HG03066 (cell line): Measurements from ENCODE around the gene SLC35E1.

ENCODE experiments used
- ATAC-seq: cut with Tn5 transposase; IDR thresholded peaks from one replicate; pipeline ENCODE4 v1.9.1; 2021; ENCODE audit warnings: low read depth; ENCODE audit not compliant: unreplicated experiment

Gene SLC35E1

GRCh38 chr19:16584248-16585093, 12.3 kb upstream of the SLC35E1 start:
- ATAC-seq, result peak; percentile 52

- no peak for ATAC-seq
Measured at GRCh38 chr19:16582486-16583261, 10.5 kb upstream of the SLC35E1 start.

DNA sequence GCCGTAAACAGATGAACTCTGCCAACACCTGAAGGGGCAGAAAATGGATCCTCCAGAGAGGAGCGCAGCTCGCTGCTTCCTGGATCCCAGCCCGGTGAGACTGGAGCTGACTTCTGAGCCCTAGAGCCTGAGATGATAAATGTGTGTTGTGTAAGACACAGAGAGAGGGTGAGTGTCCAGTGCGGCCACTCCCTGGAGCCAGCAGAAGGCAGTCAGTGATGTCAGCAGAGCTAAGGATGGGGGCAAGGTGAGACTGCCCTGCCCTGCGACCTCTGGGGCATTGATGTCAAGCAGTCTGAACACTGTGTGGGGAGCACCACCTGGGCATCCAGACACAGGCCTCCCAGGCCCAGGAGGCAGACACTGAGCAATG, 9.7 kb upstream of the SLC35E1 start:
- ATAC-seq, result no peak

DNA sequence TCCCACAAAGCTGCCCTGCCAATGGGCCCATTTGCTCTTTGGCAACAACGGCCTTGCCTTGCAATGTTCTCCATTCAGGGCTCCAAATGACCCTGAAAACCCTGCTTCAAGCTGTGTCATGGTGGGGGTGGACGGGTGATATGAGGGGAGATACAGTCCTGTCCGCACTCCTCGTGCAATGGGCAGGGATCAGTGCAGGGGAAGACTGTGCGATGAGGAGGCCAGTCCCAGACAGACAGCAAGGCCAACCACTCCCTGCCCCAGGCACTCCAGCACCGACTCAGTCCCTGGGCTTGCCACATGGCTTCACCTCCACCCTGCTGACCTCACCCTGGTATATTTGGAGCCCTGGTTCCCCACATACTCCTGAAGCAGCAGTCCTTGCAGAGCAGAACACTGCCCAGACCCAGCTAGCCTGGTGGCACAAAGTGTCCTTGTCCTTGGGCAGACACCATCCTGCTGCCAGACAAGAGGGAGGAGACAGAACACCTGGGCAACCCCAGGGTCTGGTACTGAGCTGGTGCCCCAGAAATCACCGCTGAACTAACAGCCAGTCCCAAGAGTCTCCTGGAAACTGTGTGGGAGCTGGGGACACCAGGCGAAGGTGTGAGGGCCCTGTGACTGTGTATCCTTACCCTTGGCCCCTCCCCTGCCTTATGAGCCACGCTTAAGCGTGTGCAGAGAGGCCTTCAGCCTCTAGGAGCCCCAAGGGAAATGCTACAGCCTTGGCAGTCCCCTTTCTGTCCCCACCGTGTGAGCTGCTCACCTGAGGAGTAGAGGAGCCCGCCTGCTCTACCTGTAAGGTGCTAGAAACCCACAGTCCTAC, 9.1 kb upstream of the SLC35E1 start:
- ATAC-seq, result no peak

DNA sequence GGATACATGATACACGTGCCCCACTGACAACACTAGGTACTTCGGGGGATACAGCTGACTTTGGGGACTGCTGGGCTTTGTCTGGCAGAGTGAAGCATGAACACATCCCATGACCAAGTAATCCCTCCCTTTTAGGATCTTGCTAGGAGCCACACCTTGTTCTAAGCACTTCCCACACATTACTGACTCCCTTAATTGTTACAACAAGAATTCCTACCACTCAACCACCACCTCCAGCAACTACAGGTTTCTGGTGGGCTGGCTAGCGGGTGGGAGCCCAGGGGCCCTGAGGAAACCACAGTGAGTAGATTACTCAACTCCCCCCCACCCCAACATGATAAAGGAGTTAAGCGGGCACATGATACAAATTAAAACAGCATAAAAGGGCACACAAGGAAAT, 7.2 kb upstream of the SLC35E1 start:
- ATAC-seq, result no peak

DNA sequence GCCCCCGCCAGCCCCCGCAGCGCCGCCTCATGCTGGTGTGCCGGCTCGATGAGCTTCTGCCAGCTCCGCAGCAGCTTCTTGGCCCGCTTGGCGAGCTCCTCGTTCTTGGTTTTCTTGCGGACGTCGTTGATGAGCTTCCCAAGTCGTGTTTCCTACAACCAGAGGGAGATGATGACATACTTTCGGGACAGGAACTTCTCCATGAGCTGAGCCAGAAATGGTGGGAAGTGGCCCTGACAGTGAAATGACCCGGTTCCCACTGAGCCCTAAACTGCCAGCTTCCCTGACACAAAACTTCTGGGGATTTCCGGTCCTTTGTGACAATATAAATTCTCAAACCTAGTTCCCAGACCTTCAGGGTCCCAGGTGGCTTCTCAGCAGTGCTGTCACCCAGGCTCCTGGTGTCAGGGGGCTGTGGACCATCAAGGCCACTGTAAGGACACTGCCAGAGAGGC, 5.3 kb upstream of the SLC35E1 start:
- no peak for ATAC-seq

GRCh38 chr19:16576690-16577530, 4.7 kb upstream of the SLC35E1 start:
- no peak for ATAC-seq

DNA sequence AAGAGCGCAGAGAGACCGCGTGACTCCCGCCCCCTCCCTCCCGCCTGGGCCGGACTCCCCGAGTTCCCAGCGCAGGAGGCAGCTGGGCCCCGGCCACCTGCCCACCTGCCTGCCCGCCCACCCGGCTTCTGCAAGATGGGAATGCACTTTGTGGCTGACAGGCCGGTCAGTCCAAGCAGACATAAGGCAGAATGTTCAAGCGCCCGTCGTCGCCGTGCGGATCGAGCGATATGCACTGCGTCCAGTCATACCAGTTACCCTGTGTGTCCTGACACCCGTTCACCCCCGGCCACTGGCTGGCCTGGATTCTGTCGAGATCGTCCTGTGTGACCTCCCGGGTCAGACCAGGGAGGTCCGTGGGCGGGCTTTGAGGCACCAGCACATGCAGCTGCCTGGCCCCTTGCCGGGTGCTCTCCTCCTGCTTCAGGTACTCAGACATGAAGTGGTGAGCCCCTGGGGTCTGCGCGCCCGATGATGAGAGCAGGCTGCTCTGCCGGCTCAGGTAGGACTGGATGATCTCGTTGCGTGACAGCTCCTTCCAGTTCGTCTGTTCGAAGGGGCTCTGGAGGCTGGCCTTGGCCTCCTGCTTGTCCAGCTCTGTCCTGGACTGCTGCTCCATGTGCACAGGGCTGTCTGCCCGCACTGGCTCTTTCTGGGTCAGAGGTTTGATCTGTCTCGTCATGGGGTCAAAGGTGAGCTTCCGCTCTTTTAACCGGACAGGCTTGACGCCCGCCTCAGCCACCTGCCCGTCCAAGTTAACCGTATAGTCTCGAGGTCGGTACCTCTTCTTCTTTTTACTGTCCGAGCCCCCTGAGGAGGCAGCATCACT, 3.9 kb upstream of the SLC35E1 start:
- no peak for ATAC-seq

GRCh38 chr19:16575282-16575681, 3.1 kb upstream of the SLC35E1 start:
- ATAC-seq, result no peak

- no peak for ATAC-seq
Measured at GRCh38 chr19:16573925-16574324, 1.7 kb upstream of the SLC35E1 start.

DNA sequence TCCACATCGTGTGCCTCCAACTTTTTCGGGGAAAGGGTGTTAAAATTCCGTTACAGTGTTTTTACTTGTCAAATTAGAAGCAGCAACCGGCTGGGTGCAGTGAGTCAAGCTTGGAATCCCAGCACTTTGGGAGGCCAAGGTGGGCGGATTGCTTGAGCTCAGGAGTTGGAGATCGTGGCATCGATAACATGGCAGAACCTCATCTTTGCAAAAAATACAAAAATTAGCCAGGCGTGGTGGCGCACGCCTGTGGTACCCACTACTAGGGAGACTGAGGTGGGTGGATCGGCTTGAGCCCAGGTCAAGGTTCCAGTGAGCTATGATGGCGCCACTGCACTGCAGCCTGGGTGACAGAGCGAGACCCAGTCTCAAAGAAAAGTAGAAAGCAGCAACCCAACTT, 1.1 kb upstream of the SLC35E1 start:
- ATAC-seq, result no peak

DNA sequence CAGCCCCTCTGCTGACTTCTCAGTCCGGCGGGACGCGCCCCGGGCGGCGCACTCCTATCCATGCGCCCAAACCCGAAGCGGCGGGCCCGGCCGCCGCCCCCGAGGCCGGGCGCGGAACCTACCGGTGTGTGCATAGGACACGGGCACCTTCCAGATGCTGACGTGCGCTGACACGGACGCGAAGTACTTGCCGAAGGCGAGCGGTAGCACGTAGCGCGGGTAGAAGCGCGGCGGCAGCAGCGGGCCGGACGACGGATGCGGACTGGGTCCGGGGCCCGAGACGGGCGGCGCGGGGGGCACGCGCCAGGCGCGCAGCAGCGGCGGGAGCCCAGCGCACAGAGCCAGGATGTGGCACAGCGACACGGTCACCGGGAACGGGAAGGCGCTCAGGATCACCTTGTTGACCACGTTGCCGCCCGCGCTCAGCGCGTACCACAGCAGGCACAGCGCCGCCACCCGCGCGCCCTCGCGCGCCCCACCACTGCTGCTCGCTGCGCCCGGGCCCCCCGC, 338 bp downstream of the SLC35E1 start:
- no peak for ATAC-seq

DNA sequence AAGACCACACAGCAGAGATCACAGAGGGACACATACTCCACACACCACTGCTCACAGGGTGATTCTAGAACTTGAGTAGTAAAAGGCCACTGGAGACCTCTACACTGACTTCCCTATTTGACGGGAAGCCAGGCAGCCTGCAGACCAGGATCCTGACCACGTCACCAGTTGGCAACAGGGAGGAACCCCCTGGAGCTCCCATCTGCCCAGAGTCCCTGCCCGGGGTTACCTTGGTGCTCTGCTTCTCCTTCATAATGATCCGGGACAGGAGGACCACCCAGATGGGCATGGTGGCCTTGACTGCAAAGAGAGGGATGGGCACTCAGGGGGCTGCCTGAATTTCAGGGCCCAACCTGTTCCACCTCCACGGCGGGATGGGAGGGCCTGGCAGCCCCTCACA, 932 bp downstream of the SLC35E1 start:
- no peak for ATAC-seq

- ATAC-seq, result no peak
Measured at GRCh38 chr19:16569609-16570320, 2.5 kb downstream of the SLC35E1 start.

DNA sequence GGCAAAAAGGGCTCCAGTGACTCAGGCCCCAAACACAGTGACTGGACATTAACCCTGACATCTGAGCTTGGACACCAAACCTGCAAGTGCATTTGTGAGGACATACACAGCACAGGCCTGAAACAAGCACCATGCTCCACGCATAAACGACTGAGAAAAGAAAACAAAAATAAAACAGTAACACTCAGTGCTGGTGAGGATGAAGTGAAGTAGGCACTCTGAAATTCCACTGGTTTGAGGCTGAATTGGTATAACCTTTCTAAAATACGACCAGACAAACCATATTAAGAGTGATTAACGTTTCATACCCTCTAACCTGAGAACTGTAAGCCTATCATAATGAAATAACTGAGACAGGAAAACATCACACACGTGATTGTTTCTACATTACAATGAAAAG, 5.5 kb downstream of the SLC35E1 start:
- ATAC-seq, result no peak

GRCh38 chr19:16566161-16566560, 6.1 kb downstream of the SLC35E1 start:
- no peak for ATAC-seq

DNA sequence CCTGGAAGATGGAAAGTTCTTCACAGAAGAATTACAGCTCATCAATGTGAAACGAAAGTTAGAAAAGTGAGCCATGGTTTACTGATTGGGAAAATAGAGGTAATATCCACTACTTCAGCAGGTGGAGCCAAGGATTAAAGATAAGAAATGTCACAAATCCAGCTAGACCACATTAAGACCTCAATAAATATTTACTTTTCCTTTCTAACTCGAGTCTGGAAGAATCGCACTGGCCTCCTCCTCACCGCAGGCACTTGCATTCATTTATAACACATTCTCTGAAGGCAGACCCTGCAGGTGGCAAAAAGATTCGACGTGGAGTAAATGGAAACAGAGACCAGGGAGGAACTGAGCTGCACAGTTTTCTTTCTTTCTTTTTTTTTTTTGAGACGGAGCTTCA, 7.4 kb downstream of the SLC35E1 start:
- no peak for ATAC-seq

DNA sequence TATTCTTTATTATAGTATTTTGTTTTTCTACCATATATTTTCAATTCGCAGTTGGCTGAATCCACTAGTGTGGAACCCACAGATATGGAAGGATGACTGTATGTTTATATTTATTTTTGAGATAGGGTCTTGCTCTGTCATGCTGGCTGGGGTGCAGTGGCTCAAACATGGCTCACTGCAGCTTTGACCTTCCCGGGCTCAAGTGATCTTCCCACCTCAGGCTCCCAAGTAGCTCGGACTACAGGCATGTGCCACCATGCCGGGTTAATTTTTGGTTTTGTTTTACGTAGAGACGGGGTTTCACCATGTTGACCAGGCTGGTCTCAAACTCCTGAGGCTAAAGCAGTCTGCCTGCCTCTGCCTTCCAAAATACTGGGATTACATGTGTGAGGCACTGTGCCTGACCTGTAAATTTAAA, 9.6 kb downstream of the SLC35E1 start:
- no peak for ATAC-seq
